ENCODE data around the gene SOCS2.

The SOCS2 gene

DNA sequence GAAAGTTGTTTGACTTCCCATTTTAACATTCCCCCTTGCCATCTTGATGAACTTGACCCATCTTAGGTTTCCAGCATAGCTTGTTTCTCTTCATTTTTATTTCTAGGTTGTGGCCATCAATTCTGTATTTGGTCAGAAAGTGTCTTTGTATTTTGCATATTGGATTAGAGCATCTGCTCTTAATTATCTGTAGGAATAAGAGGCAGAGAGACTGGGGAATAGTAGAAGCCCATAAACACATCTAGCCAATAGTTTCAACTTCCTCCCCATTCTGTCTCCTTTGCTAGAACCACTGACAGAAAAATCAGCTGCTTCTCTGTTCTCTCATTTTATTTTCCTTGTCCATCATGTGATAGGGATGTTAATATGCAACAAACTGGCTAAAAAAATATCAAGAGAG lies 8.2 kb downstream of the SOCS2 start:
- Histone ChIP-seq H3K27ac (ENCODE audit: low read depth, low read length, poor library complexity, severe bottlenecking) (no peak overlapping the region), H3K4me3 (ENCODE audit: low read depth, low read length, poor library complexity, severe bottlenecking) (no peak overlapping the region), H3K9me3 (ENCODE audit: low read length) (no peaks in the 10 kb centered on the region), H4K20me1 (ENCODE audit: insufficient read depth, low read length) (no peaks in the 10 kb centered on the region), H3K9ac (ENCODE audit: low read length) (no peak overlapping the region), H3K9me2 (ENCODE audit: low read depth, low read length) (no peaks in the 10 kb centered on the region), H3K79me2 (ENCODE audit: insufficient read depth, low read length) (no peaks in the 10 kb centered on the region), H2AFZ (ENCODE audit: low read length) (no peak overlapping the region), H3F3A (ENCODE audit: insufficient read depth, low read length) (no peaks in the 10 kb centered on the region), H3K4me2 (ENCODE audit: low read length) (no peak overlapping the region), H3K4me1 (ENCODE audit: insufficient read depth, low read length, severe bottlenecking) (no peaks in the 10 kb centered on the region), H3K27me3 (ENCODE audit: insufficient read depth, low read length) (no peaks in the 10 kb centered on the region), H3K36me3 (ENCODE audit: insufficient read depth, low read length) (no peaks in the 10 kb centered on the region)
- TF ChIP-seq EZH2 (IDR thresholded peaks at IDR 0.05; ENCODE audit: borderline replicate concordance, low read length) = no peak
- TF ChIP-seq, protein P1, sequence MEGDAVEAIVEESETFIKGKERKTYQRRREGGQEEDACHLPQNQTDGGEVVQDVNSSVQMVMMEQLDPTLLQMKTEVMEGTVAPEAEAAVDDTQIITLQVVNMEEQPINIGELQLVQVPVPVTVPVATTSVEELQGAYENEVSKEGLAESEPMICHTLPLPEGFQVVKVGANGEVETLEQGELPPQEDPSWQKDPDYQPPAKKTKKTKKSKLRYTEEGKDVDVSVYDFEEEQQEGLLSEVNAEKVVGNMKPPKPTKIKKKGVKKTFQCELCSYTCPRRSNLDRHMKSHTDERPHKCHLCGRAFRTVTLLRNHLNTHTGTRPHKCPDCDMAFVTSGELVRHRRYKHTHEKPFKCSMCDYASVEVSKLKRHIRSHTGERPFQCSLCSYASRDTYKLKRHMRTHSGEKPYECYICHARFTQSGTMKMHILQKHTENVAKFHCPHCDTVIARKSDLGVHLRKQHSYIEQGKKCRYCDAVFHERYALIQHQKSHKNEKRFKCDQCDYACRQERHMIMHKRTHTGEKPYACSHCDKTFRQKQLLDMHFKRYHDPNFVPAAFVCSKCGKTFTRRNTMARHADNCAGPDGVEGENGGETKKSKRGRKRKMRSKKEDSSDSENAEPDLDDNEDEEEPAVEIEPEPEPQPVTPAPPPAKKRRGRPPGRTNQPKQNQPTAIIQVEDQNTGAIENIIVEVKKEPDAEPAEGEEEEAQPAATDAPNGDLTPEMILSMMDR (IDR thresholded peaks at IDR 0.05; ENCODE audit: low read length) = no peak

DNA sequence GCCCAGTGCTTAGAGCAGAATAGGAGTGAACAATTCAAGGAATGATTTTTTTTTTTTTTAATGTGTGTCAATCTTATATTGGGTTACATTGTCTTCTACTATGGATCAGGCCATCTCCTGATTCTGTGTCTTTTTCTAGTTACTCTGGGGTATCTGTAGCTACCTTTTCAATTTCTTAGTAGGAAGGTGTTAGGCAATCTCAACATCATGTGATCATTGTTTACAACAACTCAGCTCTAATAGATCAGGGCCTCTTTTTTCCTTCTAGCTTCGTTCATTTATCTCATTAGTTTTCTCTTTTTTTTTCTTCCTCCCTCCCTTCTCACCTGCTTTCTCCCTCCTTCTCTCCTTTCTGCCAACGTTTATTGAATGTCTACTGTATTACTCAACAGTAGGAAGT lies 8.9 kb downstream of the SOCS2 start:
- no peaks in the 10 kb centered on the region for H3K36me3 ChIP-seq (ENCODE audit: insufficient read depth, low read length)
- no peak overlapping the region for H3K4me3 ChIP-seq (ENCODE audit: low read depth, low read length, poor library complexity, severe bottlenecking)
- H3K9me3 ChIP-seq (ENCODE audit: low read length) = no peaks in the 10 kb centered on the region
- H2AFZ ChIP-seq (ENCODE audit: low read length) = no peak overlapping the region
- H3K27me3 ChIP-seq (ENCODE audit: insufficient read depth, low read length) = no peaks in the 10 kb centered on the region
- H3F3A ChIP-seq (ENCODE audit: insufficient read depth, low read length) = no peaks in the 10 kb centered on the region
- H3K4me1 ChIP-seq (ENCODE audit: insufficient read depth, low read length, severe bottlenecking) = no peaks in the 10 kb centered on the region
- no peaks in the 10 kb centered on the region for H3K9me2 ChIP-seq (ENCODE audit: low read depth, low read length)
- TF ChIP-seq, protein P1 (IDR thresholded peaks at IDR 0.05; ENCODE audit: low read length) = no peak
- no peak for TF ChIP-seq EZH2 (IDR thresholded peaks at IDR 0.05; ENCODE audit: borderline replicate concordance, low read length)
- no peak overlapping the region for H3K4me2 ChIP-seq (ENCODE audit: low read length)
- H3K27ac ChIP-seq (ENCODE audit: low read depth, low read length, poor library complexity, severe bottlenecking) = no peak overlapping the region
- no peak overlapping the region for H3K9ac ChIP-seq (ENCODE audit: low read length)
- H3K79me2 ChIP-seq (ENCODE audit: insufficient read depth, low read length) = no peaks in the 10 kb centered on the region
- H4K20me1 ChIP-seq (ENCODE audit: insufficient read depth, low read length) = no peaks in the 10 kb centered on the region

GRCh38 chr12:93582351-93582750 lies 9.9 kb downstream of the SOCS2 start:
- H3K9me2 ChIP-seq (ENCODE audit: low read depth, low read length) = no peaks in the 10 kb centered on the region
- no peak overlapping the region for H2AFZ ChIP-seq (ENCODE audit: low read length)
- H3K4me1 ChIP-seq (ENCODE audit: insufficient read depth, low read length, severe bottlenecking) = no peaks in the 10 kb centered on the region
- no peaks in the 10 kb centered on the region for H4K20me1 ChIP-seq (ENCODE audit: insufficient read depth, low read length)
- H3K36me3 ChIP-seq (ENCODE audit: insufficient read depth, low read length) = no peaks in the 10 kb centered on the region
- H3K9me3 ChIP-seq (ENCODE audit: low read length) = no peaks in the 10 kb centered on the region
- no peak overlapping the region for H3K27ac ChIP-seq (ENCODE audit: low read depth, low read length, poor library complexity, severe bottlenecking)
- H3K27me3 ChIP-seq (ENCODE audit: insufficient read depth, low read length) = no peaks in the 10 kb centered on the region
- TF ChIP-seq, protein P1 (IDR thresholded peaks at IDR 0.05; ENCODE audit: low read length) = no peak
- no peak for TF ChIP-seq EZH2 (IDR thresholded peaks at IDR 0.05; ENCODE audit: borderline replicate concordance, low read length)
- H3F3A ChIP-seq (ENCODE audit: insufficient read depth, low read length) = no peaks in the 10 kb centered on the region
- H3K4me3 ChIP-seq (ENCODE audit: low read depth, low read length, poor library complexity, severe bottlenecking) = no peak overlapping the region
- no peak overlapping the region for H3K9ac ChIP-seq (ENCODE audit: low read length)
- H3K79me2 ChIP-seq (ENCODE audit: insufficient read depth, low read length) = no peaks in the 10 kb centered on the region
- no peak overlapping the region for H3K4me2 ChIP-seq (ENCODE audit: low read length)
